Testis (tissue), 3 donors: Measurements from ENCODE around the gene CENPP. TPM values are rescaled to one million over a fixed set of nuclear protein-coding genes. Genes with fewer than 3 reads are reported as not detected.
A peak's percentile ranks its signal among the peaks of the same experiment; 100 is the strongest.

Source experiments
- DNase-seq: peaks from one replicate; pipeline ENCODE4 v3.0.0-alpha.2; 2019
- H3K27ac ChIP-seq, 2 donors: fragments of 200-600 bp; sonication (generic); one replicate each; pipeline ENCODE4 v1.5.1; 2019
- H3K27me3 ChIP-seq: fragments of 200-600 bp; sonication (generic); one replicate; pipeline ENCODE4 v1.5.1; 2019
- H3K36me3 ChIP-seq: fragments of 200-600 bp; sonication (generic); one replicate; pipeline ENCODE4 v1.5.1; 2017; ENCODE audit warnings: low read depth; ENCODE audit errors: missing control alignments
- H3K4me1 ChIP-seq: fragments of 200-600 bp; sonication (generic); one replicate; pipeline ENCODE4 v1.5.1; 2019
- H3K4me3 ChIP-seq, 2 donors: fragments of 200-600 bp; sonication (generic); one replicate each; pipeline ENCODE4 v1.5.1; 2017 to 2019
- H3K9me3 ChIP-seq: fragments of 200-600 bp; sonication (generic); one replicate; pipeline ENCODE4 v1.5.1; 2017
- POLR2A ChIP-seq: fragments of 450-650 bp; IDR thresholded peaks from one replicate; pipeline ENCODE4 v1.6.1; 2017; ENCODE audit warnings: antibody characterized with exemption, mild to moderate bottlenecking, moderate library complexity
- WGBS, 2 donors: methylation state at CpG; one replicate each; pipeline ENCODE4 v1.1.5; 2018; 5-methylcytosine and 5-hydroxymethylcytosine counted together
- intact Hi-C: fragments of 100-400 bp; cut with DNase I; formaldehyde crosslinking; loops from one replicate; pipeline ENCODE4 v1.15.1; 2023; ENCODE audit warnings: low total_unique reads
- polyA plus RNA-seq: library from polyadenylated mRNA; stranded (reverse); fragments of 350-450 nt; fragmentation: Illumina TruSeq; extraction: RNeasy Lipid Tissue Mini Kit (QIAGEN cat#74804); gene quantifications from one replicate; pipeline ENCODE4 v1.2.3, GENCODE V29; 2014; ENCODE audit warnings: low read depth, low replicate concordance; ENCODE audit not compliant: insufficient read depth
- total RNA-seq, 2 donors: library from RNA; depleted of rRNA; stranded (reverse); fragments of >200 nt; gene quantifications; one replicate each; pipeline ENCODE4 v1.2.3, GENCODE V29; 2016
- TF ChIP-seq, protein P1 (sequence below), 3 experiments: fragments of 450-650 bp in 2 of 3; fragments of 200-600 bp in 1 of 3; sonication (generic) in 1 of 3; IDR thresholded peaks; one replicate each; pipeline ENCODE4 v1.5.1; 2016 to 2019; ENCODE audit warnings: antibody characterized with exemption in 3 of 3, mild to moderate bottlenecking in 2 of 3, moderate library complexity in 1 of 3

CENPP gene
- total and polyA plus RNA-seq, 3 donors from 2014 or later = 8.1 to 12.1 (median 9.6) TPM

GRCh38 chr9:92603990-92604389 lies 278.2 kb downstream of the CENPP start:
- no peak for TF ChIP-seq POLR2A
- TF ChIP-seq, protein P1, sequence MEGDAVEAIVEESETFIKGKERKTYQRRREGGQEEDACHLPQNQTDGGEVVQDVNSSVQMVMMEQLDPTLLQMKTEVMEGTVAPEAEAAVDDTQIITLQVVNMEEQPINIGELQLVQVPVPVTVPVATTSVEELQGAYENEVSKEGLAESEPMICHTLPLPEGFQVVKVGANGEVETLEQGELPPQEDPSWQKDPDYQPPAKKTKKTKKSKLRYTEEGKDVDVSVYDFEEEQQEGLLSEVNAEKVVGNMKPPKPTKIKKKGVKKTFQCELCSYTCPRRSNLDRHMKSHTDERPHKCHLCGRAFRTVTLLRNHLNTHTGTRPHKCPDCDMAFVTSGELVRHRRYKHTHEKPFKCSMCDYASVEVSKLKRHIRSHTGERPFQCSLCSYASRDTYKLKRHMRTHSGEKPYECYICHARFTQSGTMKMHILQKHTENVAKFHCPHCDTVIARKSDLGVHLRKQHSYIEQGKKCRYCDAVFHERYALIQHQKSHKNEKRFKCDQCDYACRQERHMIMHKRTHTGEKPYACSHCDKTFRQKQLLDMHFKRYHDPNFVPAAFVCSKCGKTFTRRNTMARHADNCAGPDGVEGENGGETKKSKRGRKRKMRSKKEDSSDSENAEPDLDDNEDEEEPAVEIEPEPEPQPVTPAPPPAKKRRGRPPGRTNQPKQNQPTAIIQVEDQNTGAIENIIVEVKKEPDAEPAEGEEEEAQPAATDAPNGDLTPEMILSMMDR (IDR thresholded peaks at IDR 0.05) = no peak
- no peak overlapping the region for H3K27ac ChIP-seq
- H3K4me3 ChIP-seq = no peak overlapping the region
- intact Hi-C loops = no loop called here
- H3K9me3 ChIP-seq = no peaks in the 10 kb centered on the region
- no peaks in the 10 kb centered on the region for H3K27me3 ChIP-seq
- no peak for DNase-seq
- WGBS, 2 donors = 95% methylated on average over 5 of the region's 5 CpGs
- no peaks in the 10 kb centered on the region for H3K36me3 ChIP-seq
- H3K4me1 ChIP-seq = peaks cover 30% of the 10 kb centered on the region

DNA sequence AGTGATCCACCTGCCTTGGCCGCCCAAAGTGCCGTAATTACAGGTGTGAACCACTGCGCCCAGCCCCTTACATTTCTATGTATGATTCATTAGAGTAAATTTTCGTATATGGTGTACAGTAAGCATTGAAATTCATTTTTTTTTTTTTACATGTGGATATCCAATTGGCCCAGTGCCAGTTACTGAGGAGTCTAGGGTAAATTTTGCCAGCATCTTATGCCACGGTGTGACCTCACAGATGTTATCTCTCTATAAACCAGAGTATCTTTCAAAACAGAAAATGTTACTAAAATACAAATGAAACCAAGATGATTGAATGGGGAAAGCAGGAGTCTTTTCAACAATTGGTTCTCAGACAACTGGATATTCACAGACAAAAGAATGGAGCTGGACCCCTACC lies 279.5 kb downstream of the CENPP start:
- intact Hi-C loops = no loop called here
- WGBS, 2 donors = 95 to 97% methylated on average over 5 of the region's 5 CpGs
- no peak for DNase-seq
- Histone ChIP-seq H3K36me3 (no peaks in the 10 kb centered on the region), H3K9me3 (no peaks in the 10 kb centered on the region), H3K27ac (no peak overlapping the region), H3K4me1 (peaks cover 31% of the 10 kb centered on the region), H3K27me3 (no peaks in the 10 kb centered on the region), H3K4me3 (no peak overlapping the region)
- TF ChIP-seq, protein P1 (IDR thresholded peaks at IDR 0.05) = no peak

GRCh38 chr9:92607088-92607487 lies 281.3 kb downstream of the CENPP start:
- Histone ChIP-seq H3K9me3 (no peaks in the 10 kb centered on the region), H3K4me1 (peaks cover 25% of the 10 kb centered on the region), H3K4me3 (no peak overlapping the region), H3K27me3 (no peaks in the 10 kb centered on the region), H3K27ac (no peak overlapping the region), H3K36me3 (no peaks in the 10 kb centered on the region)
- TF ChIP-seq, protein P1 (IDR thresholded peaks at IDR 0.05) = no peak
- no peak for TF ChIP-seq POLR2A
- intact Hi-C loops = no loop called here
- WGBS, 2 donors = 18 to 26% methylated on average over 2 of the region's 2 CpGs
- DNase-seq = no peak

GRCh38 chr9:92607773-92608172 lies 282.0 kb downstream of the CENPP start:
- intact Hi-C loops = no loop called here
- Histone ChIP-seq H3K27me3 (no peaks in the 10 kb centered on the region), H3K4me3 (no peak overlapping the region), H3K9me3 (no peaks in the 10 kb centered on the region), H3K36me3 (no peaks in the 10 kb centered on the region), H3K27ac (peak overlapping the region; percentile 63 to 68), H3K4me1 (peaks cover 27% of the 10 kb centered on the region)
- no peak for DNase-seq
- WGBS, 2 donors = 35 to 50% methylated on average over 3 to 4 of the region's 4 CpGs
- TF ChIP-seq, protein P1 (IDR thresholded peaks at IDR 0.05) = no peak
- TF ChIP-seq POLR2A = no peak

- Histone ChIP-seq H3K9me3 (no peaks in the 10 kb centered on the region), H3K4me3 (no peak overlapping the region), H3K27ac (peak overlapping the region; percentile 63 to 68), H3K27me3 (no peaks in the 10 kb centered on the region), H3K36me3 (no peaks in the 10 kb centered on the region), H3K4me1 (peaks cover 27% of the 10 kb centered on the region)
- TF ChIP-seq, protein P1 (IDR thresholded peaks at IDR 0.05) = no peak
- TF ChIP-seq POLR2A = no peak
- intact Hi-C loops = no loop called here
- 40 to 58% methylated on average over 10 of the region's 10 CpGs for WGBS, 2 donors
- DNase-seq = no peak
Observed at GRCh38 chr9:92608241-92608908, 282.6 kb downstream of the CENPP start.
